Measurements from ENCODE around the gene CHRNA9. TPM values are rescaled to one million over a fixed set of nuclear protein-coding genes. Genes with fewer than 3 reads are reported as not detected.

The CHRNA9 gene
- total RNA-seq, 2 donors from 2014 or later, result not detected

GRCh38 chr4:40300371-40301162 lies 34.6 kb upstream of the CHRNA9 start:
- Mint-ChIP-seq H3K36me3 (ENCODE audit: low read depth) (peaks cover 2% of the 10 kb centered on the region), H3K4me1 (peaks cover 47% of the 10 kb centered on the region), H3K27ac (peak overlapping the region; percentile 97), H3K27me3 (no peaks in the 10 kb centered on the region), H3K4me3 (peak overlapping the region; percentile 43)
- ATAC-seq, result no peak
- no peak for DNase-seq
- H3K9me3 ChIP-seq (ENCODE audit: control insufficient read depth, low read length, poor library complexity, severe bottlenecking), result peaks cover 2% of the 10 kb centered on the region

DNA sequence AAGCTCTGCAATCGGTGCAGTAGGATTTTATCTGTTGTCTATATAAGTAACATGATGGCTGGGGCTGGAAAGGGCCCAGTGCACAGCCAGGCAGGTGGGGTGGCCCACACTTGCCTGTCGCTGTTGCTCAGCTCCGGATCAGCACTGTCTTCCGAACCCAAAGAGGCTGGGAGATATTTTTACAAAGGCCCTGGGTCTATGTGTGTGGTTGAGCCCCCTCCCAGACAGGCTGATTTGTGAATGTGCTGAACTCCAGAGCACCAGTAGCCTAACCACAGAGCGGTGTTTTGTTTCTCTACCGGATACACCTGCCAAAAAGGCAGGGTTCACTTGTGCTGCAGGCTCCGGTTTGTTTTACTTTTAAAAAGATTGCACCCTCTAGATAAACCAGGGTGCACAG lies 33.5 kb upstream of the CHRNA9 start:
- Mint-ChIP-seq H3K4me1 (peaks cover 58% of the 10 kb centered on the region), H3K27ac (peak overlapping the region; percentile 97), H3K27me3 (no peaks in the 10 kb centered on the region), H3K36me3 (ENCODE audit: low read depth) (peaks cover 2% of the 10 kb centered on the region), H3K4me3 (peak overlapping the region; percentile 70)
- H3K9me3 ChIP-seq (ENCODE audit: control insufficient read depth, low read length, poor library complexity, severe bottlenecking), result peaks cover 2% of the 10 kb centered on the region
- ATAC-seq, result peak; percentile 94
- DNase-seq, result peak in 2 of 3 donors; percentile 54 to 60

DNA sequence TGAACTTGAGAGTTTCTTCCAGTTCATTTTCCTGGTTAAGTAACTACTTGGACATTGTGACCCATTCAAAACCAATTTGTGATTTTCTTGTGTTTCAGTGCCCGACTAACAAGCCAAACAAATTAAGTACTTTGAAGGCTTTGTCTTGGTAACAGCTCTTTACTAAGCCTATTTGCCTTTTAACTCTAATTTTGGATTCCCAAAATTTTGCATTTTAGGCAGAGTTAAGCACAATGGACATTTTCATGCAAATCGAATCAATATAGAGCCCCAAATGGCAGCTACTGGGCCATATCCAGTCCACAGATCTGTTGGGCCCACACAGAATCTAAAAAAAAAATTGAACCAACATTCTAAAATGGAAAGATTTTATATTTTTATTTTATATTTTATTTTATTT lies 31.4 kb upstream of the CHRNA9 start:
- Mint-ChIP-seq H3K4me3 (no peak overlapping the region), H3K27ac (peak overlapping the region; percentile 97), H3K36me3 (ENCODE audit: low read depth) (no peaks in the 10 kb centered on the region), H3K27me3 (no peaks in the 10 kb centered on the region), H3K4me1 (peaks cover 69% of the 10 kb centered on the region)
- H3K9me3 ChIP-seq (ENCODE audit: control insufficient read depth, low read length, poor library complexity, severe bottlenecking), result peaks cover 2% of the 10 kb centered on the region
- DNase-seq, result no peak
- ATAC-seq, result no peak

- Mint-ChIP-seq H3K4me3 (peak overlapping the region; percentile 76), H3K27me3 (no peaks in the 10 kb centered on the region), H3K4me1 (peaks cover 70% of the 10 kb centered on the region), H3K27ac (peak overlapping the region; percentile 98), H3K36me3 (ENCODE audit: low read depth) (no peaks in the 10 kb centered on the region)
- DNase-seq (no peak), ATAC-seq (no peak)
- H3K9me3 ChIP-seq (ENCODE audit: control insufficient read depth, low read length, poor library complexity, severe bottlenecking), result peaks cover 2% of the 10 kb centered on the region
These were observed 29.6 kb upstream of the CHRNA9 start for GRCh38 chr4:40305328-40306170.

DNA sequence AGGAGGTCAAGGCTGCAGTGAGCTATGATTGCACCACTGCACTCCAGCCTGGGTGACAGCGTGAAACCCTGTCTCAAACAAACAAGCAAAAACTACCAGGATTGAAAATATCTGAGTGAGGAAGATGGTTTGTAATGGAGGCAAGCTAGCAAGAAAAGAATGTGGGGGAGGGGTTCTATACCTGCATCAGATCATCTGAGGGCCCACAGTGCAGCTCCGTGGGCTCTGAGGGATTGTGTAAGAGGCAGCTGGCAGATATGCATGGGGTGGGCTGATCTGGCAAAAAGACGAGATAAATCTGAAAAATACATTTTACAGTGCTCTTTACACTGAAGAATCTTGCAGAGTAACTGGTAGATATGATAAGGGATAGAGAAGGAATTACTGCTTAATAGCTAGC lies 28.9 kb upstream of the CHRNA9 start:
- H3K27ac Mint-ChIP-seq, result peak overlapping the region; percentile 98
- ATAC-seq (no peak), DNase-seq (no peak)
- no peaks in the 10 kb centered on the region for H3K27me3 Mint-ChIP-seq
- peaks cover 66% of the 10 kb centered on the region for H3K4me1 Mint-ChIP-seq
- peaks cover 2% of the 10 kb centered on the region for H3K9me3 ChIP-seq (ENCODE audit: control insufficient read depth, low read length, poor library complexity, severe bottlenecking)
- H3K4me3 Mint-ChIP-seq, result peak overlapping the region; percentile 76
- no peaks in the 10 kb centered on the region for H3K36me3 Mint-ChIP-seq (ENCODE audit: low read depth)

DNA sequence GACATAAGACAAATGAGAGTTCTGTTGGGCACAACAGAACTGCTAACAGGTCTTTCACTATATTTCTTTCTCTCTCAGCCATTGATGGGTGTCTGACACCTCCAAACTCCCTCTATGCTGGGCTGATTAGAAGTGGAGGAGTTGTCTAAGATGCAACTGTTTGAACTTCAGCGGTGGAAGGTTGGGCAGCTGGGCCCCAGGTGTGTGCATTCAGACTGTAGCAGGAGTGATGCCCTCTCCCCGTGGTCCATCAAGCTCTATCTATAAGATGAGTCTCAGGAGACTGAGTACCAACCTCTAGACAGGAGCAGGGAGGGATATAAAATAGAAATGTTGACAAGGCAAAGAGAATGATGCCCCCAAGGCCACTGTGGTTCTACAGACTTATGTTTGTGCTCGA lies 28.2 kb upstream of the CHRNA9 start:
- no peaks in the 10 kb centered on the region for H3K36me3 Mint-ChIP-seq (ENCODE audit: low read depth)
- no peak for ATAC-seq

DNA sequence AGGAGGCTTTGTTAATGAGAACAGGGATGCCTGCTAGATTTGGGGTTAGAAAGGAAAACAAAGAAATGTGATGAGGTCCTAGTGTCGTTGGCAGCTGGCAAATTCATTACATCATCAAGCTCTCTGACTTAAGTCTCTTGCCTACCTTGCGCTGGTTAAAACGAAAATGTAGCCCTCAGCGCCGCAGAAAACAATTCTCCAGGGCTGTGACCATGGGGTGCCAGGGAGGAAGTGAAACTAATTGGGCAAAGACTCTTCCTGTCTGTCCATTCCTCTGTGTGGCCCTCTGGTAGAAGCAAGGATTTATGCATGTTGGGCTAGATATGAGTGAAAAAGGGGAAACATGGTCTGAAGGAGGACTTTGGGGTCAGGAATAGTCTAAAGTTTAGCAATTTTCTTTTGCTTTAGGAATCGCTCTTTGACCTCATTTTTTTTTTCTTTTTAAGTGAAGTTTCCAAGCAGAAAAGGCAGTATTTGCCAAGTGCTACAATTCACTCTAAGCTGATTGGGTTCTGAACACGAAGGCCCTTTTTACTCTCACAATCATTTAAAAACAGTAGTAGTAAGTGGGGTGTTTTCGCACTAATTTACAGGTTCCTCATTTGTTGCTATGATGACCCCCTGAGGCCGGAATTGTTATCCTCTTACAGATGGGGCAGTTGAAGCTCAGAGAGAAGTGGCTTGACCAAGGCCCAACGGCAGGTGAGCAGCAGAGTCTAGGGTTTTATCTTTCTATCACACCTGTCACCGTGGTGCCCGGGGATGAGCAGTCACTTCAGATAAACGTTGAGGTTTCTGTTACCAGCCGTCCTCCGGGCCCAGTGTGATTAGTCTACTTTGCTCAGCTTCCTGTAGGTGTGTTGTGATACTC lies 27.3 kb upstream of the CHRNA9 start:
- ATAC-seq, result peak; percentile 73
- H3K4me3 Mint-ChIP-seq, result peak overlapping the region; percentile 87
- H3K4me1 Mint-ChIP-seq, result peaks cover 55% of the 10 kb centered on the region
- H3K9me3 ChIP-seq (ENCODE audit: control insufficient read depth, low read length, poor library complexity, severe bottlenecking), result peaks cover 2% of the 10 kb centered on the region
- H3K27ac Mint-ChIP-seq, result peak overlapping the region; percentile 98
- no peaks in the 10 kb centered on the region for H3K36me3 Mint-ChIP-seq (ENCODE audit: low read depth)
- no peaks in the 10 kb centered on the region for H3K27me3 Mint-ChIP-seq
- peak; percentile 28 to 50 (median 49) for DNase-seq

More for the DNA sequence above, 28.2 kb upstream of the CHRNA9 start:
- no peaks in the 10 kb centered on the region for H3K27me3 Mint-ChIP-seq
- peaks cover 58% of the 10 kb centered on the region for H3K4me1 Mint-ChIP-seq
- H3K9me3 ChIP-seq (ENCODE audit: control insufficient read depth, low read length, poor library complexity, severe bottlenecking), result peaks cover 2% of the 10 kb centered on the region
- DNase-seq, result no peak
- peak overlapping the region; percentile 98 for H3K27ac Mint-ChIP-seq
- peak overlapping the region; percentile 87 for H3K4me3 Mint-ChIP-seq

GRCh38 chr4:40308528-40309122 lies 26.5 kb upstream of the CHRNA9 start:
- DNase-seq, result no peak
- H3K27me3 Mint-ChIP-seq, result no peaks in the 10 kb centered on the region

DNA sequence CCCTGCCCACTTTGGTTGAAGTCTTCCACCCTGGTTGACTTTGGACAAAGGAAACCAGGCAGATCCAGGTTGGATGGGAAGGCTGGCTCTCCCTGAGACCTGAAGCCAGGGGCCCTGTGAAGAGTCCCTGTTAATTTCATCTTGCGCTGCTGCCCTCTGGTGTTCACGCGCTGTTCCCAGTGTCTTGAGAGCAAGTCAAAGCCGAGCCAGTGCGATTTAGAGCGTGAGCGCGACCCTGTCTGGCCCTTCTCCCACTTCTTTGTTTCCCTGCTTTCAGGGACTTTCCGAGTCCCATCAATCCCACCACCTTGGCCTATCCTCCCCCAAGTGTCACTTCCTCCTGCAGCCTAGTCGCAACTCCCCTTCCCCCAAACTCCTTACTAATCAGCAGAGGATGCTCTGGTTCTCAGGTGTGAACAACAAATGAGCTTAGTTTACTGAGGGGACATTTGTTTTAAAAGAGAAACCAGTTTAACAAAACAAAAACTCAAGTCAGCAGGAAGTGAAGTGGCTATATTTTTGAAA lies 25.8 kb upstream of the CHRNA9 start:
- H3K4me1 Mint-ChIP-seq, result peaks cover 54% of the 10 kb centered on the region
- H3K27ac Mint-ChIP-seq, result peak overlapping the region; percentile 98
- DNase-seq (peak; percentile 78 to 82 (median 79)), ATAC-seq (peak; percentile 76)
- peak overlapping the region; percentile 90 for H3K4me3 Mint-ChIP-seq
- H3K36me3 Mint-ChIP-seq (ENCODE audit: low read depth), result no peaks in the 10 kb centered on the region
- peaks cover 2% of the 10 kb centered on the region for H3K9me3 ChIP-seq (ENCODE audit: control insufficient read depth, low read length, poor library complexity, severe bottlenecking)
- no peaks in the 10 kb centered on the region for H3K27me3 Mint-ChIP-seq

More at GRCh38 chr4:40308528-40309122, 26.5 kb upstream of the CHRNA9 start:
- H3K27ac Mint-ChIP-seq, result peak overlapping the region; percentile 98
- peaks cover 54% of the 10 kb centered on the region for H3K4me1 Mint-ChIP-seq
- H3K9me3 ChIP-seq (ENCODE audit: control insufficient read depth, low read length, poor library complexity, severe bottlenecking), result peaks cover 2% of the 10 kb centered on the region
- H3K36me3 Mint-ChIP-seq (ENCODE audit: low read depth), result no peaks in the 10 kb centered on the region
- no peak for ATAC-seq
- H3K4me3 Mint-ChIP-seq, result peak overlapping the region; percentile 87

GRCh38 chr4:40310225-40310624 lies 24.9 kb upstream of the CHRNA9 start:
- no peak for ATAC-seq

GRCh38 chr4:40311811-40312346 lies 23.3 kb upstream of the CHRNA9 start:
- no peak overlapping the region for H3K4me3 Mint-ChIP-seq
- DNase-seq (no peak), ATAC-seq (no peak)
- no peaks in the 10 kb centered on the region for H3K9me3 ChIP-seq (ENCODE audit: control insufficient read depth, low read length, poor library complexity, severe bottlenecking)
- no peaks in the 10 kb centered on the region for H3K36me3 Mint-ChIP-seq (ENCODE audit: low read depth)
- peak overlapping the region; percentile 86 for H3K27ac Mint-ChIP-seq
- no peaks in the 10 kb centered on the region for H3K27me3 Mint-ChIP-seq
- H3K4me1 Mint-ChIP-seq, result peaks cover 38% of the 10 kb centered on the region

More at GRCh38 chr4:40310225-40310624, 24.9 kb upstream of the CHRNA9 start:
- Mint-ChIP-seq H3K27ac (peak overlapping the region; percentile 98), H3K36me3 (ENCODE audit: low read depth) (no peaks in the 10 kb centered on the region), H3K4me3 (no peak overlapping the region), H3K27me3 (no peaks in the 10 kb centered on the region), H3K4me1 (peaks cover 46% of the 10 kb centered on the region)
- H3K9me3 ChIP-seq (ENCODE audit: control insufficient read depth, low read length, poor library complexity, severe bottlenecking), result no peaks in the 10 kb centered on the region
- DNase-seq, result no peak

GRCh38 chr4:40314951-40315350 lies 20.2 kb upstream of the CHRNA9 start:
- no peaks in the 10 kb centered on the region for H3K9me3 ChIP-seq (ENCODE audit: control insufficient read depth, low read length, poor library complexity, severe bottlenecking)
- H3K27ac Mint-ChIP-seq, result no peak overlapping the region
- no peaks in the 10 kb centered on the region for H3K27me3 Mint-ChIP-seq
- DNase-seq (no peak), ATAC-seq (no peak)
- H3K4me3 Mint-ChIP-seq, result no peak overlapping the region
- no peaks in the 10 kb centered on the region for H3K36me3 Mint-ChIP-seq (ENCODE audit: low read depth)
- H3K4me1 Mint-ChIP-seq, result peaks cover 23% of the 10 kb centered on the region

All from T-helper 17 cell (primary cell).